ENCODE measurements around the gene NUTM2G. TPM values are rescaled to one million over a fixed set of nuclear protein-coding genes. Genes with fewer than 3 reads are reported as not detected.
"Not testable (repeated sequence)": the region's sequence is repeated elsewhere in the genome, so short reads cannot be mapped to it uniquely, and the experiment has no call there.

The NUTM2G gene
- total and polyA plus RNA-seq, 2 donors from 2014 or later, result not detected

DNA sequence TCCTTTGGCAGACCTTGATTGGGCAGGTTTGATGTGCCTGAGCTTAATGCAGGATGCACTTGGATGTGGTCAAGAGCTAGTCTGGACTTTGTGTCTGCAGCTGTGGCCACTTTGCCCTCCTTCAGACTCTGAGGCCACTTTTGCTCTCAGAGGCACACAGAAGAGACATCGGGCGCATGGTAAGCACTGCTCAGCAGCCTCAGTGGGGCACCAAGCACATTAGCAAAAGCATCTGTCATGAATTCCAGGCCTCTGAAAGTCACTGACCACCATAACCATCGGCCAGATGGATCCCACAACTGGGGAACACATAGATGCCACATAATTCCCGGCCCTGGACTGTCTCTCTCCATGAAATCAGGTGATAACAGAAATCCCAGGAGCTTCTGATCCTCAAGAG, 40.1 kb upstream of the NUTM2G start:
- Histone ChIP-seq H3K9me3 (ENCODE audit: control insufficient read depth in 2 of 3, insufficient read depth in 1 of 3, low read length in 3 of 3) (no peaks in the 10 kb centered on the region), H3K9ac (ENCODE audit: low read length in 3 of 3) (no peak overlapping the region), H3K36me3 (ENCODE audit: control insufficient read depth in 2 of 3, insufficient read depth in 3 of 3, low read length in 3 of 3) (no peaks in the 10 kb centered on the region), H3K27me3 (ENCODE audit: control insufficient read depth, insufficient read depth, low read length) (no peaks in the 10 kb centered on the region), H3K4me1 (ENCODE audit: control insufficient read depth in 2 of 3, insufficient read depth in 2 of 3, low read depth in 1 of 3, low read length in 3 of 3) (no peaks in the 10 kb centered on the region), H3K27ac (ENCODE audit: low read depth in 2 of 2, low read length in 2 of 2) (no peak overlapping the region), H3K4me3 (ENCODE audit: low read length in 3 of 3) (no peak overlapping the region)
- DNase-seq (no peak), FAIRE-seq (no peak)
- intact Hi-C loops (cut with DNase I), result no loop called here
- TF ChIP-seq, protein P1, sequence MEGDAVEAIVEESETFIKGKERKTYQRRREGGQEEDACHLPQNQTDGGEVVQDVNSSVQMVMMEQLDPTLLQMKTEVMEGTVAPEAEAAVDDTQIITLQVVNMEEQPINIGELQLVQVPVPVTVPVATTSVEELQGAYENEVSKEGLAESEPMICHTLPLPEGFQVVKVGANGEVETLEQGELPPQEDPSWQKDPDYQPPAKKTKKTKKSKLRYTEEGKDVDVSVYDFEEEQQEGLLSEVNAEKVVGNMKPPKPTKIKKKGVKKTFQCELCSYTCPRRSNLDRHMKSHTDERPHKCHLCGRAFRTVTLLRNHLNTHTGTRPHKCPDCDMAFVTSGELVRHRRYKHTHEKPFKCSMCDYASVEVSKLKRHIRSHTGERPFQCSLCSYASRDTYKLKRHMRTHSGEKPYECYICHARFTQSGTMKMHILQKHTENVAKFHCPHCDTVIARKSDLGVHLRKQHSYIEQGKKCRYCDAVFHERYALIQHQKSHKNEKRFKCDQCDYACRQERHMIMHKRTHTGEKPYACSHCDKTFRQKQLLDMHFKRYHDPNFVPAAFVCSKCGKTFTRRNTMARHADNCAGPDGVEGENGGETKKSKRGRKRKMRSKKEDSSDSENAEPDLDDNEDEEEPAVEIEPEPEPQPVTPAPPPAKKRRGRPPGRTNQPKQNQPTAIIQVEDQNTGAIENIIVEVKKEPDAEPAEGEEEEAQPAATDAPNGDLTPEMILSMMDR (IDR thresholded peaks at IDR 0.05; ENCODE audit: borderline replicate concordance, extremely low read depth, insufficient read depth), result no peak

GRCh38 chr9:96892131-96892530, 36.5 kb upstream of the NUTM2G start:
- Histone ChIP-seq H3K9me3 (ENCODE audit: control insufficient read depth in 2 of 3, insufficient read depth in 1 of 3, low read length in 3 of 3) (no peaks in the 10 kb centered on the region), H3K27me3 (ENCODE audit: control insufficient read depth, insufficient read depth, low read length) (no peaks in the 10 kb centered on the region), H3K9ac (ENCODE audit: low read length in 3 of 3) (no peak overlapping the region), H3K27ac (ENCODE audit: low read depth in 2 of 2, low read length in 2 of 2) (no peak overlapping the region), H3K4me1 (ENCODE audit: control insufficient read depth in 2 of 3, insufficient read depth in 2 of 3, low read depth in 1 of 3, low read length in 3 of 3) (no peaks in the 10 kb centered on the region), H3K4me3 (ENCODE audit: low read length in 3 of 3) (no peak overlapping the region), H3K36me3 (ENCODE audit: control insufficient read depth in 2 of 3, insufficient read depth in 3 of 3, low read length in 3 of 3) (no peaks in the 10 kb centered on the region)
- TF ChIP-seq, protein P1 (IDR thresholded peaks at IDR 0.05; ENCODE audit: borderline replicate concordance, extremely low read depth, insufficient read depth), result no peak
- FAIRE-seq, result no peak
- intact Hi-C loops (cut with DNase I), result no loop called here
- DNase-seq, result no peak

- H3K9ac ChIP-seq (ENCODE audit: low read length in 3 of 3); H3K27ac ChIP-seq (ENCODE audit: low read depth in 2 of 2, low read length in 2 of 2); H3K4me1 ChIP-seq (ENCODE audit: control insufficient read depth in 2 of 3, insufficient read depth in 2 of 3, low read depth in 1 of 3, low read length in 3 of 3); intact Hi-C loops (cut with DNase I); H3K36me3 ChIP-seq (ENCODE audit: control insufficient read depth in 2 of 3, insufficient read depth in 3 of 3, low read length in 3 of 3); H3K27me3 ChIP-seq (ENCODE audit: control insufficient read depth, insufficient read depth, low read length); FAIRE-seq; DNase-seq; H3K4me3 ChIP-seq (ENCODE audit: low read length in 3 of 3); H3K9me3 ChIP-seq (ENCODE audit: control insufficient read depth in 2 of 3, insufficient read depth in 1 of 3, low read length in 3 of 3): not testable (repeated sequence)
Measured at GRCh38 chr9:96900010-96900409, 28.6 kb upstream of the NUTM2G start.

- H3K27me3 ChIP-seq (ENCODE audit: control insufficient read depth, insufficient read depth, low read length); H3K27ac ChIP-seq (ENCODE audit: low read depth in 2 of 2, low read length in 2 of 2); intact Hi-C loops (cut with DNase I); H3K36me3 ChIP-seq (ENCODE audit: control insufficient read depth in 2 of 3, insufficient read depth in 3 of 3, low read length in 3 of 3); H3K9ac ChIP-seq (ENCODE audit: low read length in 3 of 3); FAIRE-seq; DNase-seq; H3K9me3 ChIP-seq (ENCODE audit: control insufficient read depth in 2 of 3, insufficient read depth in 1 of 3, low read length in 3 of 3); H3K4me1 ChIP-seq (ENCODE audit: control insufficient read depth in 2 of 3, insufficient read depth in 2 of 3, low read depth in 1 of 3, low read length in 3 of 3); H3K4me3 ChIP-seq (ENCODE audit: low read length in 3 of 3): not testable (repeated sequence)
Measured at GRCh38 chr9:96904947-96905722, 23.5 kb upstream of the NUTM2G start.

DNA sequence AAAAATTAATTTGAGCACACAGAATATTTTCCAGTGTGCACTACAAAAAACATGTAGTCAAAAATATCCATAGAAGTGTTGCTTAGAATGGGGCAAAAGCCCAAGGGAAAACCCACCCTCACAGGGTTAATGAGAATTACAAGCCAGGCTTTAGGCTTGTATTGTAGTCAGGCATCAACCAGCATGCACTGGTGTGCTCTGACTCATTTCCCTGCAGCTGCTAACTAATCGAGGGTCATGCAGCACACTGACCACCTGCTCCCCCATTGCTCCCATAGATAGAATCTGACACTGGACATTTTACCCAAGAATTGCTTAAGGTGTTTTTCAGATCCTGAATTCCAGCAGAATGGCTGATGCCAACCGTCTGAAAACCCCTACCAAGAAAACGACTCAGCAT, 20.2 kb upstream of the NUTM2G start:
- H3K4me1 ChIP-seq (ENCODE audit: control insufficient read depth in 2 of 3, insufficient read depth in 2 of 3, low read depth in 1 of 3, low read length in 3 of 3); H3K9me3 ChIP-seq (ENCODE audit: control insufficient read depth in 2 of 3, insufficient read depth in 1 of 3, low read length in 3 of 3); H3K36me3 ChIP-seq (ENCODE audit: control insufficient read depth in 2 of 3, insufficient read depth in 3 of 3, low read length in 3 of 3); DNase-seq; FAIRE-seq; H3K27me3 ChIP-seq (ENCODE audit: control insufficient read depth, insufficient read depth, low read length); H3K9ac ChIP-seq (ENCODE audit: low read length in 3 of 3); intact Hi-C loops (cut with DNase I); H3K4me3 ChIP-seq (ENCODE audit: low read length in 3 of 3); H3K27ac ChIP-seq (ENCODE audit: low read depth in 2 of 2, low read length in 2 of 2): not testable (repeated sequence)

- intact Hi-C loops (cut with DNase I); H3K4me3 ChIP-seq (ENCODE audit: low read length in 3 of 3); FAIRE-seq; H3K36me3 ChIP-seq (ENCODE audit: control insufficient read depth in 2 of 3, insufficient read depth in 3 of 3, low read length in 3 of 3); DNase-seq; H3K9me3 ChIP-seq (ENCODE audit: control insufficient read depth in 2 of 3, insufficient read depth in 1 of 3, low read length in 3 of 3); H3K4me1 ChIP-seq (ENCODE audit: control insufficient read depth in 2 of 3, insufficient read depth in 2 of 3, low read depth in 1 of 3, low read length in 3 of 3); H3K27ac ChIP-seq (ENCODE audit: low read depth in 2 of 2, low read length in 2 of 2); H3K9ac ChIP-seq (ENCODE audit: low read length in 3 of 3); H3K27me3 ChIP-seq (ENCODE audit: control insufficient read depth, insufficient read depth, low read length): not testable (repeated sequence)
Measured at GRCh38 chr9:96915539-96915938, 13.1 kb upstream of the NUTM2G start.

- intact Hi-C loops (cut with DNase I); H3K36me3 ChIP-seq (ENCODE audit: control insufficient read depth in 2 of 3, insufficient read depth in 3 of 3, low read length in 3 of 3); DNase-seq; H3K9me3 ChIP-seq (ENCODE audit: control insufficient read depth in 2 of 3, insufficient read depth in 1 of 3, low read length in 3 of 3); H3K27ac ChIP-seq (ENCODE audit: low read depth in 2 of 2, low read length in 2 of 2); FAIRE-seq; H3K4me3 ChIP-seq (ENCODE audit: low read length in 3 of 3); H3K9ac ChIP-seq (ENCODE audit: low read length in 3 of 3); H3K4me1 ChIP-seq (ENCODE audit: control insufficient read depth in 2 of 3, insufficient read depth in 2 of 3, low read depth in 1 of 3, low read length in 3 of 3); H3K27me3 ChIP-seq (ENCODE audit: control insufficient read depth, insufficient read depth, low read length): not testable (repeated sequence)
Measured at GRCh38 chr9:96916531-96916930, 12.1 kb upstream of the NUTM2G start.
